Progenitor cell of endocrine pancreas (in vitro differentiated cells): Measurements from ENCODE around the gene PROSER3. TPM values are rescaled to one million over a fixed set of nuclear protein-coding genes. Genes with fewer than 3 reads are reported as not detected.

Experiments used
- DNase-seq: peaks from one replicate; pipeline ENCODE4 v3.0.0; 2021; ENCODE audit warnings: low spot score; ENCODE audit not compliant: unreplicated experiment
- H3K27ac Mint-ChIP-seq: 2 replicates; pipeline ENCODE4 v1.8.0; 2021; ENCODE audit warnings: mild to moderate bottlenecking, moderate library complexity, mixed read lengths
- H3K27me3 Mint-ChIP-seq: 2 replicates; pipeline ENCODE4 v1.8.0; 2021; ENCODE audit warnings: mixed read lengths
- H3K36me3 Mint-ChIP-seq: 2 replicates; pipeline ENCODE4 v1.8.0; 2022; ENCODE audit warnings: mixed read lengths; ENCODE audit not compliant: insufficient read depth
- H3K4me1 Mint-ChIP-seq: 2 replicates; pipeline ENCODE4 v1.8.0; 2021; ENCODE audit warnings: low read depth, mixed read lengths
- H3K4me3 Mint-ChIP-seq: 2 replicates; pipeline ENCODE4 v1.8.0; 2021; ENCODE audit warnings: low read depth, mild to moderate bottlenecking, moderate library complexity, mixed read lengths
- H3K9me3 Mint-ChIP-seq: 2 replicates; pipeline ENCODE4 v1.8.0; 2021; ENCODE audit warnings: low read depth, mixed read lengths
- total RNA-seq: library from RNA; stranded (reverse); gene quantifications from 2 replicates; pipeline ENCODE4 v1.2.1, GENCODE V29; 2021
- TF ChIP-seq, protein P1 (sequence below): fragments of 200-600 bp; sonication (generic); IDR thresholded peaks from one replicate; pipeline ENCODE4 v1.5.0; 2021; ENCODE audit warnings: antibody characterized with exemption, mild to moderate bottlenecking; ENCODE audit not compliant: unreplicated experiment

The PROSER3 gene
- total RNA-seq, 1 donor from 2014 or later = 58.6 TPM

DNA sequence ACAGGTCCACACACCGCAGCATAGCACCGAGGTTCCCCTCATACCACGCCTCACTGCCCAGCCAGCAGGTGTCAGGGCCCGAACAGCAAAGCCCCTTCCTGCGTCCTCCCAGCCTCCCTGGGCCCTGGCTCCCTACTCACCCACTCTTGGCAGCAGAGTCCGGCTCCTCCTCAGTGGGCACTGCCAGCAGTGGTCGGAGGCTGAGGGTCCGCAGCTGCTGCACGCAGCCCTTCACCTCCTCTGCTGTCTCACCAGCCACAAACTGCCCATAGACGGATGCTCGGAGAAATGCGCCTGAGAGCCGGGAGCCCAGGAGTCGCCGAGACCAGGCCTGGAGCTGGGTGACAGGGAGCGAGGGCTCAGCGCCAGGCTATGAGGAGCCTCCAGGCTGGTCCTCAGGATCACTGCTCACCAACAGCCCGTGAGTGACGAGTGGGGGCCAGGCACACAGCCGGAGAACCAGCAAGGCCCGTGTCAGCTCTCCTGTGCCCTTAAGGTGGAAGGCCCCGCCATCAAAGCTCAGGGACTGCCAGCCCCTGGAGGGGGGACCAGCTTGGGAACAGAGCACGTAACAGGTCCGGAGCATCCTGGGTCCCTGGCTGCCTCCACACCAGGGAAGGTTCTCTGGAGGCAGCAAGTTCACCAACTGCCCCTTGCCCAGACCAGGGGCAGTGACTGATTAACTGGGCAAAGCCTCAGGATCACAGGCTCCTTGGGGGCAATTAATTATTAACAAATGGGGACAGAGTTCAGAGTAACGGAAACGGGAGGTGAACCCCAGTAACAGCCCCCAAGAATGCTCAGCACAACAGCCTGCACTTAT, 54.5 kb downstream of the PROSER3 start, which contains the start of gene PRODH2:
TSS of gene PRODH2 (minus strand) at position 626 of the 823 bp plus-strand sequence. CDS start at position 586, 40 bp downstream.
- Mint-ChIP-seq H3K27me3 (peaks cover 17% of the 10 kb centered on the region), H3K4me1 (peaks cover 2% of the 10 kb centered on the region), H3K9me3 (no peaks in the 10 kb centered on the region), H3K36me3 (no peaks in the 10 kb centered on the region), H3K27ac (peak within 1 kb of the TSS; percentile 2), H3K4me3 (no peak within 1 kb of the TSS)
- TF ChIP-seq, protein P1, sequence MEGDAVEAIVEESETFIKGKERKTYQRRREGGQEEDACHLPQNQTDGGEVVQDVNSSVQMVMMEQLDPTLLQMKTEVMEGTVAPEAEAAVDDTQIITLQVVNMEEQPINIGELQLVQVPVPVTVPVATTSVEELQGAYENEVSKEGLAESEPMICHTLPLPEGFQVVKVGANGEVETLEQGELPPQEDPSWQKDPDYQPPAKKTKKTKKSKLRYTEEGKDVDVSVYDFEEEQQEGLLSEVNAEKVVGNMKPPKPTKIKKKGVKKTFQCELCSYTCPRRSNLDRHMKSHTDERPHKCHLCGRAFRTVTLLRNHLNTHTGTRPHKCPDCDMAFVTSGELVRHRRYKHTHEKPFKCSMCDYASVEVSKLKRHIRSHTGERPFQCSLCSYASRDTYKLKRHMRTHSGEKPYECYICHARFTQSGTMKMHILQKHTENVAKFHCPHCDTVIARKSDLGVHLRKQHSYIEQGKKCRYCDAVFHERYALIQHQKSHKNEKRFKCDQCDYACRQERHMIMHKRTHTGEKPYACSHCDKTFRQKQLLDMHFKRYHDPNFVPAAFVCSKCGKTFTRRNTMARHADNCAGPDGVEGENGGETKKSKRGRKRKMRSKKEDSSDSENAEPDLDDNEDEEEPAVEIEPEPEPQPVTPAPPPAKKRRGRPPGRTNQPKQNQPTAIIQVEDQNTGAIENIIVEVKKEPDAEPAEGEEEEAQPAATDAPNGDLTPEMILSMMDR = no peak
- DNase-seq = no peak

DNA sequence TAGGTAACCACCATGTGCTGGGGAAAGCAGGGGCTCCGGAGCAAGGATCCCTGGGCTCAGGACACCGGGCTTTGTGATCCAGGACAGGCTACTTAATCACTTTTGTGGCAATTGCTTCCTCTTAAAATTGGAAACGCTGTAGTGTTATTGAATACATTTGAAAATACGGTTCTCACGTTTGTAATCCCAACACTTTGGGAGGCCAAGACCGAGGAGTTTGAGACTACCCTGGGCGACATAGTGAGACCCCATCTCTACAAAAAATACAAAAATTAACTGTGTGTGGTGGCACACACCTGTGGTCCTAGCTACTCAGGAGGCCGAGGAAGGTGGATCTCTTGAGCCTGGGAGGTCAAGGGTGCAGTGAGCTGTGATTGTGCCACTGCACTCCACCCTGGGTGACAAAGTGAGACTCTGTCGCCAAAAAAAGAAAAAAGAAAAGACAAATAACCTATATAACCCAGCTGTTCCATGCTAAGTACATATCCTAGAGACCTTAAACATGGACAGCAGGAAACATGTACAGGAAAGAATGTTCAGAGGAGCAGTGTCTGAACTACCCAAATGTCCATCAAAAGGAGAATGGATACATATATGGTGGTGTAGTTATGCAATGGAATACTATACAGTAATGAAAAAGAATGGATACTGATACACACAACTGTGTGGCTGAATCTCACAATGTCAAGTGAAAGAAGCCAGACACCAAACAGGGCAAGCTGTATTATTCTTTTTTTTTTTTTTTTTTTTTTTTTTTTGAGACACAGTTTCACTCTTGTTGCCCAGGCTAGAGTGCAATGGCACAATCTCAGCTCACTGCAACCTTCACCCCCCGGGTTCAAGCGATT, 55.3 kb downstream of the PROSER3 start:
- Mint-ChIP-seq H3K27me3 (peaks cover 17% of the 10 kb centered on the region), H3K4me1 (peaks cover 2% of the 10 kb centered on the region), H3K27ac (no peak overlapping the region), H3K9me3 (no peaks in the 10 kb centered on the region), H3K4me3 (no peak overlapping the region), H3K36me3 (no peaks in the 10 kb centered on the region)
- no peak for DNase-seq
- TF ChIP-seq, protein P1 = no peak

DNA sequence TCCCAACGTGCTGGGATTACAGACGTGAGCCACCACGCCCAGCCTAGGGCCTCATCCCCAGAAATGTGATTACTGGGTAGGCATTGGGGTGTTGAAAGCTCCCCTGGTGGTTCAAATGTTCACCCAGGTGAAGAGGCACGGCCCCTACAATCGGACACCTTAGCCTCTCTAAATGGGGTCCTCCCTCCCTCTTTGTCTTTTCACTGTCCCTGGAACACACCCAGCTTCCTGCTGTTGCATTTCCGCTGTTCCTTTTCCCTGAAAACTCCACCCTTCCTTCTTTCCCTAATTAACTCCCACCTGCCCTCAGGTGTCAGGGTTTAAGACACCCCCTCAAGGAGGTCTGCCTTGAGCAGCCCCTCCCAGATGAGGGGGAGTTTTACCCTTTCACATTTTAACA, 58.3 kb downstream of the PROSER3 start:
- Mint-ChIP-seq H3K9me3 (no peaks in the 10 kb centered on the region), H3K27ac (no peak overlapping the region), H3K4me3 (no peak overlapping the region), H3K4me1 (peaks cover 5% of the 10 kb centered on the region), H3K27me3 (peaks cover 11% of the 10 kb centered on the region), H3K36me3 (no peaks in the 10 kb centered on the region)
- no peak for DNase-seq
- TF ChIP-seq, protein P1 = no peak

DNA sequence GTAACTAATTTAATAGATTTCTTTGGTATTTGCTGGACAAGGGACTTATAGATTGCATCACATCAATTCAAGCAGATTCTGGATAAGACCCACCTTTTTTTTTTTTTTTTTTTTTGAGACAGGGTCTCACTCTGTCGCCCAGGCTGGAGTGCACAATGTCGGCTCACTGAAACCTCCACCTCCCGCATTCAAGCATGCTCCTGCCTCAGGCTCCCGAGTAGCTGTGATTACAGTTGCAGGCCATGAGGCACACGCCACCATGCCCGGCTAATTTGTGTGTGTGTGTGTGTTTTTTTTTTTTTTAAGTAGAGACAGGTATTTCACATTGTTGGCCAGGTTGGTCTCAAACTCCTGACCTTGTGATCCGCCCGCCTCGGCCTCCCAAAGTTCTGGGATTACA, 58.9 kb downstream of the PROSER3 start:
- DNase-seq = no peak
- Mint-ChIP-seq H3K9me3 (no peaks in the 10 kb centered on the region), H3K27ac (no peak overlapping the region), H3K36me3 (no peaks in the 10 kb centered on the region), H3K4me1 (peaks cover 5% of the 10 kb centered on the region), H3K4me3 (no peak overlapping the region), H3K27me3 (peaks cover 11% of the 10 kb centered on the region)
- TF ChIP-seq, protein P1 = no peak

DNA sequence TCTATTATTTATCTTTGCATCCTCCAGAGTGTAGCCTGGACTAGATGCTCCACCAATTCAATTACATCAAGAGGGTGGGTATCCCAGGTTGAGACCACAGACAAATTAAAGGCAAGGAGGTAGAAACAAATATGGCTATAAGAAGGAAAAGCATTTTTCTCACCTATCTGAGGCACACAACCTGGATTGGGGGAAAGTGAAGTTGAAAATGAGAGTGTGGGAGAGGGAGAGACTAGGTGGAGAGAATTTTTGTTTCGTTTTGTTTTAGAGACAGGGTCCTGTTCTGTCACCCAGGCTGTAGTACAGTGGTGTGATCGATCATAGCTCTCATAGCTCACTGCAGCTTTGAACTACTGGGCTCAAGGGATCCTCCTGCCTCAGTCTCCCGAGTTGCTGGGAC, 60.5 kb downstream of the PROSER3 start:
- no peak overlapping the region for H3K27ac Mint-ChIP-seq
- H3K4me1 Mint-ChIP-seq = peaks cover 3% of the 10 kb centered on the region
- DNase-seq = no peak
- H3K9me3 Mint-ChIP-seq = no peaks in the 10 kb centered on the region
- TF ChIP-seq, protein P1 = no peak
- H3K27me3 Mint-ChIP-seq = peaks cover 17% of the 10 kb centered on the region
- no peaks in the 10 kb centered on the region for H3K36me3 Mint-ChIP-seq
- no peak overlapping the region for H3K4me3 Mint-ChIP-seq
